Measurements from ENCODE around the gene MMP20.

GRCh38 chr11:102600666-102601065 lies 24.5 kb downstream of the MMP20 start:
- TF ChIP-seq, protein P1, sequence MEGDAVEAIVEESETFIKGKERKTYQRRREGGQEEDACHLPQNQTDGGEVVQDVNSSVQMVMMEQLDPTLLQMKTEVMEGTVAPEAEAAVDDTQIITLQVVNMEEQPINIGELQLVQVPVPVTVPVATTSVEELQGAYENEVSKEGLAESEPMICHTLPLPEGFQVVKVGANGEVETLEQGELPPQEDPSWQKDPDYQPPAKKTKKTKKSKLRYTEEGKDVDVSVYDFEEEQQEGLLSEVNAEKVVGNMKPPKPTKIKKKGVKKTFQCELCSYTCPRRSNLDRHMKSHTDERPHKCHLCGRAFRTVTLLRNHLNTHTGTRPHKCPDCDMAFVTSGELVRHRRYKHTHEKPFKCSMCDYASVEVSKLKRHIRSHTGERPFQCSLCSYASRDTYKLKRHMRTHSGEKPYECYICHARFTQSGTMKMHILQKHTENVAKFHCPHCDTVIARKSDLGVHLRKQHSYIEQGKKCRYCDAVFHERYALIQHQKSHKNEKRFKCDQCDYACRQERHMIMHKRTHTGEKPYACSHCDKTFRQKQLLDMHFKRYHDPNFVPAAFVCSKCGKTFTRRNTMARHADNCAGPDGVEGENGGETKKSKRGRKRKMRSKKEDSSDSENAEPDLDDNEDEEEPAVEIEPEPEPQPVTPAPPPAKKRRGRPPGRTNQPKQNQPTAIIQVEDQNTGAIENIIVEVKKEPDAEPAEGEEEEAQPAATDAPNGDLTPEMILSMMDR (IDR thresholded peaks at IDR 0.05), result no peak
- TF ChIP-seq EP300 (IDR thresholded peaks at IDR 0.05) (no peak), POLR2A (IDR thresholded peaks at IDR 0.05) (no peak), POLR2AphosphoS5 (IDR thresholded peaks at IDR 0.05) (no peak)
